ENCODE data around the gene P3H2. TPM values are rescaled to one million over a fixed set of nuclear protein-coding genes. Genes with fewer than 3 reads are reported as not detected.

P3H2 gene
- total and polyA plus RNA-seq, 9 of the 15 experiments (the other 6 are each of a cell fraction or from before 2014, with no cell fraction given), result 0.04 to 0.26 (median 0.22) TPM; not detected in 6

- Histone ChIP-seq H3K4me1 (replicated peaks in 1 of 2; ENCODE audit: control insufficient read depth in 2 of 2, insufficient read depth in 2 of 2, low read length in 2 of 2) (no peaks in the 10 kb centered on the region), H3K9me1 (ENCODE audit: control insufficient read depth, insufficient read depth, low read length) (no peaks in the 10 kb centered on the region), H3K36me3 (ENCODE audit: control insufficient read depth, insufficient read depth, low read length) (no peaks in the 10 kb centered on the region), H3K9ac (ENCODE audit: insufficient read depth in 1 of 2, low read depth in 2 of 2, low read length in 2 of 2) (no peak overlapping the region), H3K27ac (ENCODE audit: extremely low read depth, low read depth, low read length) (no peak overlapping the region), H2AFZ (ENCODE audit: low read depth, low read length) (no peak overlapping the region), H3K4me3 (no peak overlapping the region), H3K4me2 (ENCODE audit: insufficient read depth, low read length) (no peak overlapping the region), H4K20me1 (replicated peaks; ENCODE audit: control insufficient read depth, insufficient read depth, low read length) (no peaks in the 10 kb centered on the region), H3K27me3 (ENCODE audit: control insufficient read depth in 2 of 2, insufficient read depth in 2 of 2, low read length in 2 of 2) (no peaks in the 10 kb centered on the region), H3K9me3 (replicated peaks; ENCODE audit: control insufficient read depth, insufficient read depth, low read depth, low read length) (no peaks in the 10 kb centered on the region), H3K79me2 (ENCODE audit: control insufficient read depth, insufficient read depth, low read length) (no peaks in the 10 kb centered on the region)
- BruUV-seq (replicated peaks), result no TSS peak
- whole genome bisulfite sequencing (ENCODE audit: insufficient coverage, low coverage, missing lambda C conversion rate), result 0% methylated on average over 5 of the region's 5 CpGs
- ATAC-seq (no peak), FAIRE-seq (no peak), DNase-seq (ENCODE audit: extremely low read depth in 1 of 4, low spot score in 3 of 4) (no peak)
- intact Hi-C loops (cut with micrococcal nuclease), result no loop called here
- in situ Hi-C loops (cut with MboI), result no loop called here
- POLR2A ChIA-PET, result no interaction called here
- TF ChIP-seq HLTF (IDR thresholded peaks at IDR 0.05) (no peak), ZNF639 (CRISPR knock-in tag; conservative IDR thresholded peaks at IDR 0.05 in 1 of 2, IDR thresholded peaks at IDR 0.05 in 1 of 2) (no peak), E2F3 (CRISPR knock-in tag; IDR thresholded peaks at IDR 0.05) (no peak), MTA2 (IDR thresholded peaks at IDR 0.05; ENCODE audit: low read depth) (no peak), EP400 (IDR thresholded peaks at IDR 0.05) (no peak), HIVEP1 (CRISPR knock-in tag; IDR thresholded peaks at IDR 0.05) (no peak), ZNF583 (CRISPR knock-in tag; IDR thresholded peaks at IDR 0.05) (no peak), MTA3 (IDR thresholded peaks at IDR 0.05; ENCODE audit: borderline replicate concordance) (no peak), FOXJ2 (tag; IDR thresholded peaks at IDR 0.05) (no peak), TBP (optimal IDR thresholded peaks at IDR 0.05; ENCODE audit: low read depth, low read length) (no peak), PHTF2 (CRISPR knock-in tag; IDR thresholded peaks at IDR 0.05) (no peak), E2F8 (IDR thresholded peaks at IDR 0.05; ENCODE audit: low read depth, partially characterized antibody) (no peak), ZNF316 (IDR thresholded peaks at IDR 0.05) (no peak), MIER1 (IDR thresholded peaks at IDR 0.05; ENCODE audit: low read depth) (no peak)
- CTCF ChIA-PET (ENCODE audit: low intra/inter-chr PET ratio), result no interaction called here
Measured at GRCh38 chr3:190004656-190005055, 116.0 kb downstream of the P3H2 start.
